ENCODE measurements around the gene ARHGAP44. TPM values are rescaled to one million over a fixed set of nuclear protein-coding genes. Genes with fewer than 3 reads are reported as not detected.

The ARHGAP44 gene
- 2.8 and 3.1 TPM in 2 replicates for total RNA-seq (2016; rRNA removed; fragmentation: Illumina TruSeq; extraction: Trizol)
- 0.91 and 1.7 TPM in 2 replicates for total RNA-seq (2016; cell fraction: cytosol; rRNA removed; fragmentation: Illumina TruSeq; extraction: Trizol; ENCODE audit: low read depth)
- 1.8 and 2.8 TPM in 2 replicates for total RNA-seq (2016; cell fraction: insoluble cytoplasmic fraction; rRNA removed; fragmentation: Illumina TruSeq; extraction: Trizol)
- total RNA-seq (2016; cell fraction: membrane; rRNA removed; fragmentation: Illumina TruSeq; extraction: Trizol): 3.5 and 4.2 TPM in 2 replicates
- 3.7 and 4.1 TPM in 2 replicates for total RNA-seq (2016; cell fraction: nucleus; rRNA removed; fragmentation: Illumina TruSeq; extraction: Trizol)
- polyA plus RNA-seq (2011; rRNA removed): 0.78 and 0.79 TPM in 2 replicates
- polyA plus RNA-seq (2011; cell fraction: cytosol; rRNA removed): 0.56 and 0.59 TPM in 2 replicates
- polyA plus RNA-seq (2011; cell fraction: nucleus; rRNA removed): 1.0 and 1.1 TPM in 2 replicates
- 0.80 and 1.4 TPM in 2 replicates for polyA plus RNA-seq (2012)
- 1.2 TPM in 2 replicates for polyA plus RNA-seq (2016; cell fraction: cytosol; fragmentation: Illumina TruSeq; extraction: Trizol; ENCODE audit: low read depth)
- 2.7 and 2.9 TPM in 2 replicates for polyA plus RNA-seq (2016; cell fraction: insoluble cytoplasmic fraction; fragmentation: Illumina TruSeq; extraction: Trizol; ENCODE audit: low read depth)
- 2.8 and 3.0 TPM in 2 replicates for polyA plus RNA-seq (2016; cell fraction: membrane; fragmentation: Illumina TruSeq; extraction: Trizol; ENCODE audit: low read depth)
- 3.4 and 3.6 TPM in 2 replicates for polyA plus RNA-seq (2016; cell fraction: nucleus; fragmentation: Illumina TruSeq; extraction: Trizol; ENCODE audit: insufficient read depth, low read depth)
- polyA minus RNA-seq (2011; rRNA and poly(A)+ RNA removed; ENCODE audit: low replicate concordance): 0.37 and 2.5 TPM in 2 replicates
- polyA minus RNA-seq (2011; cell fraction: cytosol; rRNA and poly(A)+ RNA removed): 0.18 and 0.79 TPM in 2 replicates
- polyA minus RNA-seq (2011; cell fraction: nucleus; rRNA and poly(A)+ RNA removed): 1.4 and 1.9 TPM in 2 replicates
- percentile 28 among the genes with signal in this experiment for Bru-seq, nascent RNA
- percentile 26 among the genes with signal in this experiment for BruChase-seq, experiment 1, labeled RNA remaining after a 6-hour chase
- percentile 28 among the genes with signal in this experiment for BruChase-seq, experiment 2, labeled RNA remaining after a 2-hour chase
- long read RNA-seq, experiment 1, partial matches to known transcripts: 0 of 1 reads
- long read RNA-seq, experiment 1, other reads (novel, unspliced or antisense): 1 of 1 reads
- long read RNA-seq, experiment 2, partial matches to known transcripts: 1 of 1 reads
- long read RNA-seq, experiment 2, other reads (novel, unspliced or antisense): 0 of 1 reads

- H3K4me2 ChIP-seq (ENCODE audit: low read depth, low read length): peak within 1 kb of the TSS; percentile 82
- no peak within 1 kb of the TSS for H3K27ac ChIP-seq (ENCODE audit: extremely low read length, insufficient read depth, low read length)
- no TSS peak for BruUV-seq (replicated peaks)
- ChIA-PET POLR2A (no interaction called here), CTCF (ENCODE audit: low intra/inter-chr PET ratio, low total read pairs) (no interaction called here)
- H3K9ac ChIP-seq (ENCODE audit: insufficient read depth, low read depth, low read length): no peak within 1 kb of the TSS
- ATAC-seq (peak; percentile 97), FAIRE-seq (no peak), DNase-seq (ENCODE audit: low spot score) (no peak)
- WGBS (ENCODE audit: low lambda C conversion rate): 1% methylated on average over 18 of the region's 86 CpGs
- H2AFZ ChIP-seq (ENCODE audit: low read length): no peak within 1 kb of the TSS
- peaks cover 16% of the 10 kb centered on the region for H3K4me1 ChIP-seq (ENCODE audit: insufficient read depth, low read length)
- H3K27me3 ChIP-seq (ENCODE audit: control insufficient read depth in 1 of 2, insufficient read depth in 2 of 2, low read length in 2 of 2): peaks cover 2 to 27% of the 10 kb centered on the region in 2 experiments; a peak in 4 of 5 replicates
- no peaks in the 10 kb centered on the region for H3K9me3 ChIP-seq (ENCODE audit: low read length)
- in situ Hi-C loops (cut with HindIII; ENCODE audit: extremely low pct_ligation_motif_present, low pct_unique_long_range_greater_than_20kb): no loop called here
- H3K4me3 ChIP-seq (replicated peaks in 1 of 3; ENCODE audit: insufficient read depth in 1 of 3, low read depth in 2 of 3, low read length in 3 of 3): peak within 1 kb of the TSS; percentile 71 to 78 (median 73)
- H4K20me1 ChIP-seq (ENCODE audit: insufficient read depth, low read length): no peaks in the 10 kb centered on the region
- intact Hi-C loops (cut with micrococcal nuclease; ENCODE audit: unreplicated experiment): no loop called here
- no peaks in the 10 kb centered on the region for H3K79me2 ChIP-seq (ENCODE audit: insufficient read depth, low read length)
- no peaks in the 10 kb centered on the region for H3K36me3 ChIP-seq (replicated peaks in 1 of 2; ENCODE audit: control insufficient read depth in 1 of 2, insufficient read depth in 2 of 2, low read length in 2 of 2)
- peak; percentile 6; the same call in 1 of the 2 replicates for TF ChIP-seq ZNF263 (CRISPR knock-in tag; IDR thresholded peaks at IDR 0.05)
- no peak for TF ChIP-seq ZNF550 (CRISPR knock-in tag; IDR thresholded peaks at IDR 0.05; ENCODE audit: borderline replicate concordance)
- peak; percentile 17; the same call in 1 of the 2 replicates for TF ChIP-seq BCL3 (CRISPR knock-in tag; IDR thresholded peaks at IDR 0.05)
- TF ChIP-seq, protein P1, sequence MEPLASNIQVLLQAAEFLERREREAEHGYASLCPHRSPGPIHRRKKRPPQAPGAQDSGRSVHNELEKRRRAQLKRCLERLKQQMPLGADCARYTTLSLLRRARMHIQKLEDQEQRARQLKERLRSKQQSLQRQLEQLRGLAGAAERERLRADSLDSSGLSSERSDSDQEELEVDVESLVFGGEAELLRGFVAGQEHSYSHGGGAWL (CRISPR knock-in tag; IDR thresholded peaks at IDR 0.05): no peak
- TF ChIP-seq ZNF337 (CRISPR knock-in tag; IDR thresholded peaks at IDR 0.05; ENCODE audit: borderline replicate concordance, low read depth): no peak
- TF ChIP-seq, protein P2, sequence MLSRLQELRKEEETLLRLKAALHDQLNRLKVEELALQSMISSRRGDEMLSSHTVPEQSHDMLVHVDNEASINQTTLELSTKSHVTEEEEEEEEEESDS (CRISPR knock-in tag; IDR thresholded peaks at IDR 0.05; ENCODE audit: borderline replicate concordance): 0 out of 2 replicates have a peak, but pooled peaks have one; percentile 39
- TF ChIP-seq, protein P3, sequence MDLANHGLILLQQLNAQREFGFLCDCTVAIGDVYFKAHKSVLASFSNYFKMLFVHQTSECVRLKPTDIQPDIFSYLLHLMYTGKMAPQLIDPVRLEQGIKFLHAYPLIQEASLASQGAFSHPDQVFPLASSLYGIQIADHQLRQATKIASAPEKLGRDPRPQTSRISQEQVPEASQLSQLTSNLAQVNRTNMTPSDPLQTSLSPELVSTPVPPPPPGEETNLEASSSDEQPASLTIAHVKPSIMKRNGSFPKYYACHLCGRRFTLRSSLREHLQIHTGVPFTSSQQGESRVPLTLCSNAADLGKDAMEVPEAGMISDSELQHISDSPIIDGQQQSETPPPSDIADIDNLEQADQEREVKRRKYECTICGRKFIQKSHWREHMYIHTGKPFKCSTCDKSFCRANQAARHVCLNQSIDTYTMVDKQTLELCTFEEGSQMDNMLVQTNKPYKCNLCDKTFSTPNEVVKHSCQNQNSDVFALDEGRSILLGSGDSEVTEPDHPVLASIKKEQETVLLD (CRISPR knock-in tag; IDR thresholded peaks at IDR 0.05; ENCODE audit: low read depth): 0 out of 2 replicates have a peak, but pooled peaks have one; percentile 31
- TF ChIP-seq SAP130 (CRISPR knock-in tag; IDR thresholded peaks at IDR 0.05; ENCODE audit: low read depth): peak; percentile 14; the same call in 1 of the 2 replicates
- peak; percentile 30 for TF ChIP-seq HNRNPLL (IDR thresholded peaks at IDR 0.05; ENCODE audit: low read depth, low read length, poor library complexity, severe bottlenecking)
- TF ChIP-seq, protein P4, sequence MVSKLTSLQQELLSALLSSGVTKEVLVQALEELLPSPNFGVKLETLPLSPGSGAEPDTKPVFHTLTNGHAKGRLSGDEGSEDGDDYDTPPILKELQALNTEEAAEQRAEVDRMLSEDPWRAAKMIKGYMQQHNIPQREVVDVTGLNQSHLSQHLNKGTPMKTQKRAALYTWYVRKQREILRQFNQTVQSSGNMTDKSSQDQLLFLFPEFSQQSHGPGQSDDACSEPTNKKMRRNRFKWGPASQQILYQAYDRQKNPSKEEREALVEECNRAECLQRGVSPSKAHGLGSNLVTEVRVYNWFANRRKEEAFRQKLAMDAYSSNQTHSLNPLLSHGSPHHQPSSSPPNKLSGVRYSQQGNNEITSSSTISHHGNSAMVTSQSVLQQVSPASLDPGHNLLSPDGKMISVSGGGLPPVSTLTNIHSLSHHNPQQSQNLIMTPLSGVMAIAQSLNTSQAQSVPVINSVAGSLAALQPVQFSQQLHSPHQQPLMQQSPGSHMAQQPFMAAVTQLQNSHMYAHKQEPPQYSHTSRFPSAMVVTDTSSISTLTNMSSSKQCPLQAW (CRISPR knock-in tag; IDR thresholded peaks at IDR 0.05): peak; percentile 46; the same call in 1 of the 2 replicates
- peak; percentile 55; the same call in 1 of the 2 replicates for TF ChIP-seq ARNT2 (CRISPR knock-in tag; IDR thresholded peaks at IDR 0.05; ENCODE audit: low read depth)
- TF ChIP-seq HOXA9 (CRISPR knock-in tag; IDR thresholded peaks at IDR 0.05; ENCODE audit: borderline replicate concordance): 0 out of 2 replicates have a peak, but pooled peaks have one; percentile 11
These were observed at the start of gene ARHGAP44 for GRCh38 chr17:12789481-12790248. ARHGAP44 (plus strand) TSS chr17:12789498; CDS start chr17:12789839, 341 bp downstream.

Data from HepG2 (cell line).